Stimulated activated naive CD4-positive, alpha-beta T cell (primary cell): ENCODE results near the gene ATG13.
"Not testable (repeated sequence)": the region's sequence is repeated elsewhere in the genome, so short reads cannot be mapped to it uniquely, and the experiment has no call there.

Source experiments
- DNase-seq, 6 experiments: peaks; one replicate each; lab custom pipeline; 2025; lab: John Stamatoyannopoulos, UW

Gene ATG13

GRCh38 chr11:46617134-46617971 is at the start of gene ATG13, which contains the start of gene HARBI1:
ATG13 (plus strand) TSS chr11:46617553; CDS start chr11:46644292, 26,739 bp downstream.
HARBI1 (minus strand) TSS chr11:46617227; CDS start chr11:46616237, 990 bp downstream.
- peak; percentile 83 to 99 (median 89) for DNase-seq

GRCh38 chr11:46570790-46571398 is 46.5 kb upstream of the ATG13 start:
- no peak for DNase-seq

GRCh38 chr11:46574656-46575055 is 42.7 kb upstream of the ATG13 start:
- DNase-seq = no peak

GRCh38 chr11:46577058-46577457 is 40.3 kb upstream of the ATG13 start:
- no peak for DNase-seq

- no peak for DNase-seq
These were observed 34.8 kb upstream of the ATG13 start for GRCh38 chr11:46582588-46582987.

- not testable (repeated sequence) for DNase-seq
These were observed 33.8 kb upstream of the ATG13 start for GRCh38 chr11:46583513-46583912.

GRCh38 chr11:46588131-46588530 is 29.2 kb upstream of the ATG13 start:
- no peak for DNase-seq

- no peak for DNase-seq
These were observed 28.4 kb upstream of the ATG13 start for GRCh38 chr11:46588915-46589314.

- DNase-seq = no peak
These were observed 26.4 kb upstream of the ATG13 start for GRCh38 chr11:46590740-46591605.

- peak; percentile 60 to 83 (median 76) for DNase-seq
These were observed 23.6 kb upstream of the ATG13 start, which contains the start of gene AMBRA1 for GRCh38 chr11:46593550-46594373. AMBRA1 (minus strand) TSS chr11:46594023; CDS start chr11:46548380, 45,643 bp downstream.

GRCh38 chr11:46594374-46594700 is 23.0 kb upstream of the ATG13 start:
- no peak for DNase-seq

GRCh38 chr11:46594785-46595184 is 22.6 kb upstream of the ATG13 start:
- no peak for DNase-seq

- no peak for DNase-seq
These were observed 20.2 kb upstream of the ATG13 start for GRCh38 chr11:46597155-46597554.

GRCh38 chr11:46597609-46598219 is 19.6 kb upstream of the ATG13 start:
- DNase-seq = no peak

GRCh38 chr11:46599340-46600193 is 17.8 kb upstream of the ATG13 start:
- no peak for DNase-seq

- no peak for DNase-seq
These were observed 17.0 kb upstream of the ATG13 start for GRCh38 chr11:46600194-46600960.

GRCh38 chr11:46601129-46601528 is 16.2 kb upstream of the ATG13 start:
- DNase-seq = no peak

GRCh38 chr11:46603704-46604308 is 13.5 kb upstream of the ATG13 start:
- DNase-seq = no peak

GRCh38 chr11:46604796-46605195 is 12.6 kb upstream of the ATG13 start:
- no peak for DNase-seq
